Stimulated activated CD4-positive, alpha-beta T cell treated with anti-CD3 and anti-CD28 coated beads, Interleukin-1b, Interleukin-23, amount 100 ng/mL, for 24 hours (primary cell): ENCODE data around the gene PDK2.

Source experiments
- DNase-seq, 4 experiments: peaks; one replicate each; pipeline ENCODE4 v3.0.0-alpha.2; 2020; ENCODE audit warnings: low read depth in 4 of 4, low spot score in 1 of 4

PDK2 gene

GRCh38 chr17:50094753-50095619 lies at the start of gene PDK2:
Gene PDK2 (plus strand): TSS chr17:50095351. CDS start chr17:50095436, 85 bp downstream.
- peak; percentile 78 to 93 (median 88) for DNase-seq

GRCh38 chr17:50046179-50046578 lies 49.0 kb upstream of the PDK2 start:
- no peak for DNase-seq

- no peak for DNase-seq
These were observed 48.5 kb upstream of the PDK2 start for GRCh38 chr17:50046667-50047066.

- DNase-seq = no peak
These were observed 48.1 kb upstream of the PDK2 start for GRCh38 chr17:50047083-50047482.

GRCh38 chr17:50047488-50048126 lies 47.5 kb upstream of the PDK2 start:
- peak in 1 of 4 experiments; percentile 22 for DNase-seq

GRCh38 chr17:50048146-50048720 lies 46.9 kb upstream of the PDK2 start:
- no peak for DNase-seq

- no peak for DNase-seq
These were observed 46.2 kb upstream of the PDK2 start for GRCh38 chr17:50048988-50049387.

- no peak for DNase-seq
These were observed 45.5 kb upstream of the PDK2 start for GRCh38 chr17:50049636-50050035.

GRCh38 chr17:50050431-50051032 lies 44.6 kb upstream of the PDK2 start:
- no peak for DNase-seq

- DNase-seq = peak in 3 of 4 experiments; percentile 21 to 84 (median 66)
These were observed 44.0 kb upstream of the PDK2 start for GRCh38 chr17:50051082-50051576.

GRCh38 chr17:50051606-50052005 lies 43.5 kb upstream of the PDK2 start:
- DNase-seq = no peak

- DNase-seq = no peak
These were observed 42.8 kb upstream of the PDK2 start for GRCh38 chr17:50052241-50052796.

- no peak for DNase-seq
These were observed 42.1 kb upstream of the PDK2 start for GRCh38 chr17:50052822-50053653.

GRCh38 chr17:50053654-50053960 lies 41.5 kb upstream of the PDK2 start:
- no peak for DNase-seq

GRCh38 chr17:50055055-50055425 lies 40.1 kb upstream of the PDK2 start:
- no peak for DNase-seq

GRCh38 chr17:50055426-50056216 lies 39.5 kb upstream of the PDK2 start, which contains the start of gene ITGA3:
Gene ITGA3 (plus strand): TSS chr17:50056110. CDS start chr17:50056440, 330 bp downstream.
- DNase-seq = peak; percentile 18 to 62 (median 30)

- DNase-seq = peak in 3 of 4 experiments; percentile 35 to 59 (median 53)
These were observed 38.8 kb upstream of the PDK2 start for GRCh38 chr17:50056217-50056960.

- no peak for DNase-seq
These were observed 38.2 kb upstream of the PDK2 start for GRCh38 chr17:50056961-50057330.

GRCh38 chr17:50057521-50057991 lies 37.6 kb upstream of the PDK2 start:
- no peak for DNase-seq
